ENCODE data around the gene GSK3B. TPM values are rescaled to one million over a fixed set of nuclear protein-coding genes. Genes with fewer than 3 reads are reported as not detected.

The GSK3B gene
- total RNA-seq, 3 donors from 2014 or later = 34.6 to 46.1 (median 42.0) TPM

DNA sequence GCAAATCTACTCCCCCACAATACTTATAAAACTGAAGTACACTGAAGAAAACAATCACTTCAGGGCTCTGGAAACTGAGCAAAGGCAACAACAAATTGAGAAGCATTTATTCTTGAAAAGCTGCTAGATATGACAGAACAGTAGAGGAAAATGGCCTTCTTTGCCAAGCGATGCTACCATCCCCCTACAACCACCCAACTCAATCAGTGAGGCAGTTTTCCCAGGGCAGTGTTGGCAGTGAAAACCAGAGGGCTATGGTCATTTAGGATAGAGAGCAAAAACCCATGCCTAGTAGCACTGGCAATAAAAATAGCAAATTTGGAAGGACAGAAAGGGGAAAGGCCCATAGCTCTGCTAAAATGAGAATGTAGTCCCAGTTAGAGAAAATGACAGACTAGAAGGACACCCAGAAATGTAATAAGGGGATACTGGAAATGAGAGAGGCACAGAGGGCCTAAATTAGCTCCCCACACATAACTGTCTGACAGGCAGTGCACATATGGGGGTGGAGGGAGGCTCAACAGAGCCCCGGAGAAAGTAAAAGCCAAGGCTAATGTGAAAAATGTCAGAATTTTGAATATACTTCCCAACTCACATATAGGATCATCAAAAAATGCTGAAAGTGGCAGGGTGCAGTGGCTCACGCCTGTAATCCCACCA lies 143.5 kb downstream of the GSK3B start:
- Histone ChIP-seq H3K36me3 (no peaks in the 10 kb centered on the region), H3K9me3 (no peaks in the 10 kb centered on the region), H3K4me1 (no peaks in the 10 kb centered on the region), H3K4me3 (no peak overlapping the region), H3K27ac (no peak overlapping the region), H3K27me3 (no peaks in the 10 kb centered on the region)
- no peak for DNase-seq (ENCODE audit: low spot score in 2 of 2)
- no peak for TF ChIP-seq POLR2AphosphoS5 (IDR thresholded peaks at IDR 0.05)
- no peak for TF ChIP-seq POLR2A (IDR thresholded peaks at IDR 0.05)
- no peak for TF ChIP-seq CTCF (IDR thresholded peaks at IDR 0.05)
- intact Hi-C loops (cut with DNase I; ENCODE audit: low total_unique reads) = no loop called here

DNA sequence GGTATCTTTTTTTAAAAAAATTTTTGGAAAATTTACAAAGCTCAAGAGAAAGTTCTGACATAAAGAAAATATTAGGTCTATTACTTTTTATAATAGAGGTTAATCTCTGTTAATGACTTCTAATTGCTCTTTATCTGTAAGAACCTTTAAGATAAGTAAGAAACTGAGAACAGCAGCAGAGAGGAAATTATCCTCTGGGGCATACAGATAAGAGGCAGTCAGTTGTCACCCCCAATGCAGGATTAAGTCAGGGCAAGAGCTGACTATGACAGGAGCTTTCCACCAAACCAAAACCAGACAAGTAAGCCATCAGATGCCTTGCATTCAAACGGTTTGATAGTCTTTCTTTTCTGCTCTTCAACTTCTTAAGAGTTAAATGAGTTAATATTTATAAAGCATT lies 149.0 kb downstream of the GSK3B start:
- no peak overlapping the region for H3K4me3 ChIP-seq
- H3K27ac ChIP-seq = no peak overlapping the region
- no peak for DNase-seq (ENCODE audit: low spot score in 2 of 2)
- no peaks in the 10 kb centered on the region for H3K4me1 ChIP-seq
- intact Hi-C loops (cut with DNase I; ENCODE audit: low total_unique reads) = no loop called here
- TF ChIP-seq CTCF (IDR thresholded peaks at IDR 0.05) (no peak), POLR2AphosphoS5 (IDR thresholded peaks at IDR 0.05) (no peak), POLR2A (IDR thresholded peaks at IDR 0.05) (no peak)
- H3K36me3 ChIP-seq = no peaks in the 10 kb centered on the region
- no peaks in the 10 kb centered on the region for H3K27me3 ChIP-seq
- no peaks in the 10 kb centered on the region for H3K9me3 ChIP-seq

DNA sequence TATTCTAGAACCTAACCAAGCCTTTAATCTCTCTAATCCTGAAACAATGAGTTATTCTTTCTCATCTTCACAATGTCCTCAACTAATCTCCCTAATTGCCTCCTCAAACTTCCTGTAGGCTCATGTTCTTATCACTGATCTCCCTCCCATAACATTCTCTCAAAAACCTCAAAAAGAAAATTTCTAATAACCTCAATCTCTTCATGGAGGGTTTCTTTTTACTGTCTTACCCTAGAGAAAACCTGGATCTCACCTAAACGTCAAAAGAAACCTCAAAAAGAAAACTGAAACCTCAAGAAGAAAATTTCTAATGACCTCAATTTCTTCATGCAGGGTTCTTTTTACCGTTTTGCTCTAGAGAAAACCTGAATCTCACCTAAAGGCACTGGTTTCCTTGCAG lies 150.2 kb downstream of the GSK3B start:
- no peak overlapping the region for H3K27ac ChIP-seq
- no peaks in the 10 kb centered on the region for H3K4me1 ChIP-seq
- DNase-seq (ENCODE audit: low spot score in 2 of 2) = no peak
- H3K27me3 ChIP-seq = no peaks in the 10 kb centered on the region
- no peak overlapping the region for H3K4me3 ChIP-seq
- no peaks in the 10 kb centered on the region for H3K36me3 ChIP-seq
- intact Hi-C loops (cut with DNase I; ENCODE audit: low total_unique reads) = no loop called here
- TF ChIP-seq POLR2A (IDR thresholded peaks at IDR 0.05) (no peak), POLR2AphosphoS5 (IDR thresholded peaks at IDR 0.05) (no peak), CTCF (IDR thresholded peaks at IDR 0.05) (no peak)
- H3K9me3 ChIP-seq = no peaks in the 10 kb centered on the region

DNA sequence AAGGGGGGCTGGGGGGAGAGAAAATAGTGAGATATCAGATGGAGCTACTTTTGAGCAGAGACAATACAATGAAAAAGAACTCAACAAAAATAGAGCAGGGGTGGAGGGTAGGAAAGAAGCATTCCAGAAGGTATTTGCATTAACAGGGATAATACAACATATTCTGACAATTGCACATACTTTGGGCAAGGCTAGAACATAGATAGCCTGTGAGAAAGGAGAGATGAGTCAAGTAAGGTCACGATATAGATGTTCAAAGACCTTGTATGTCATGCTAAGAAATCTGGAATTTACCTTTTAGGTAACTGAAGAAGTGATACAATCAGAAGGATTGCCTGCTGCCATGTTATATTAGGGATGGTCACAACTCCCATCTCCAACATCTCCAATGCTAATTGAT lies 155.2 kb downstream of the GSK3B start:
- intact Hi-C loops (cut with DNase I; ENCODE audit: low total_unique reads) = no loop called here
- TF ChIP-seq POLR2AphosphoS5 (IDR thresholded peaks at IDR 0.05) (no peak), CTCF (IDR thresholded peaks at IDR 0.05) (no peak), POLR2A (IDR thresholded peaks at IDR 0.05) (no peak)
- no peaks in the 10 kb centered on the region for H3K4me1 ChIP-seq
- H3K27ac ChIP-seq = no peak overlapping the region
- H3K27me3 ChIP-seq = no peaks in the 10 kb centered on the region
- no peaks in the 10 kb centered on the region for H3K9me3 ChIP-seq
- no peaks in the 10 kb centered on the region for H3K36me3 ChIP-seq
- H3K4me3 ChIP-seq = no peak overlapping the region
- DNase-seq (ENCODE audit: low spot score in 2 of 2) = no peak

- no peak for DNase-seq (ENCODE audit: low spot score in 2 of 2)
- H3K9me3 ChIP-seq = no peaks in the 10 kb centered on the region
- no peak overlapping the region for H3K4me3 ChIP-seq
- no peaks in the 10 kb centered on the region for H3K36me3 ChIP-seq
- TF ChIP-seq POLR2A (IDR thresholded peaks at IDR 0.05) (no peak), POLR2AphosphoS5 (IDR thresholded peaks at IDR 0.05) (no peak), CTCF (IDR thresholded peaks at IDR 0.05) (no peak)
- H3K4me1 ChIP-seq = no peaks in the 10 kb centered on the region
- H3K27me3 ChIP-seq = no peaks in the 10 kb centered on the region
- intact Hi-C loops (cut with DNase I; ENCODE audit: low total_unique reads) = no loop called here
- no peak overlapping the region for H3K27ac ChIP-seq
Measured at GRCh38 chr3:119937229-119937628, 157.0 kb downstream of the GSK3B start.

Measured in breast epithelium (tissue), 4 donors.